Esophagus muscularis mucosa (tissue), 4 donors: ENCODE measurements around the gene TMEM108.

Source experiments
- EP300 ChIP-seq: sonication (generic); formaldehyde crosslinking; IDR thresholded peaks from one replicate; pipeline ENCODE4 v1.6.1; 2017; ENCODE audit warnings: antibody characterized with exemption
- POLR2A ChIP-seq: fragments of 450-650 bp; IDR thresholded peaks from one replicate; pipeline ENCODE4 v1.6.1; 2017; ENCODE audit warnings: antibody characterized with exemption, moderate library complexity, mild to moderate bottlenecking, low read depth
- TF ChIP-seq, protein P1 (sequence below), 3 experiments: fragments of 200-600 bp in 2 of 3; fragments of 450-650 bp in 1 of 3; sonication (generic) in 2 of 3; IDR thresholded peaks; one replicate each; pipeline ENCODE4 v1.5.1; 2017 to 2019; ENCODE audit warnings: antibody characterized with exemption in 3 of 3, mild to moderate bottlenecking in 2 of 3, moderate library complexity in 1 of 3

DNA sequence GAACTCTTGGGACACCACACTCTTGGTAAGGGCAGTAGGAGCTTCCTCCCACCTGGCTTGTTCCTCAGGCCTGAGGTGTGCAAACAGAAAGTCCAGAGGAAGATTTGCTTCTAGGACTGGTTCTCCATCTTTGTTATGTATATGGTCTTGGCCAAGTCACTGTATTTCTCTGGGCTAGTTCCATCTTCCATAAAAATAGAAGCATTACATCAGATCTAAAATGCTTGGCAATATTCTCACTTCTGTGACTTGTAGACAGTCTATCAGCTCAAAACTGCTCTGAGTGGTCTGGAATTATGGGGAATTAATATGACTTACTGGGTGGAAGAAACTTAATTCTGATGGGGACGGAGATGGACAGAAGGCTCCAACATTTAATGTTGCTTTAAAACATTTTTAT is 55.2 kb downstream of the TMEM108 start:
- TF ChIP-seq, protein P1, sequence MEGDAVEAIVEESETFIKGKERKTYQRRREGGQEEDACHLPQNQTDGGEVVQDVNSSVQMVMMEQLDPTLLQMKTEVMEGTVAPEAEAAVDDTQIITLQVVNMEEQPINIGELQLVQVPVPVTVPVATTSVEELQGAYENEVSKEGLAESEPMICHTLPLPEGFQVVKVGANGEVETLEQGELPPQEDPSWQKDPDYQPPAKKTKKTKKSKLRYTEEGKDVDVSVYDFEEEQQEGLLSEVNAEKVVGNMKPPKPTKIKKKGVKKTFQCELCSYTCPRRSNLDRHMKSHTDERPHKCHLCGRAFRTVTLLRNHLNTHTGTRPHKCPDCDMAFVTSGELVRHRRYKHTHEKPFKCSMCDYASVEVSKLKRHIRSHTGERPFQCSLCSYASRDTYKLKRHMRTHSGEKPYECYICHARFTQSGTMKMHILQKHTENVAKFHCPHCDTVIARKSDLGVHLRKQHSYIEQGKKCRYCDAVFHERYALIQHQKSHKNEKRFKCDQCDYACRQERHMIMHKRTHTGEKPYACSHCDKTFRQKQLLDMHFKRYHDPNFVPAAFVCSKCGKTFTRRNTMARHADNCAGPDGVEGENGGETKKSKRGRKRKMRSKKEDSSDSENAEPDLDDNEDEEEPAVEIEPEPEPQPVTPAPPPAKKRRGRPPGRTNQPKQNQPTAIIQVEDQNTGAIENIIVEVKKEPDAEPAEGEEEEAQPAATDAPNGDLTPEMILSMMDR (IDR thresholded peaks at IDR 0.05): no peak
- no peak for TF ChIP-seq EP300
- TF ChIP-seq POLR2A: no peak
